HL-60 (cell line): ENCODE measurements around the gene DMBX1.

Experiments
- POLR2AphosphoS5 ChIP-seq: IDR thresholded peaks from 2 replicates; pipeline ENCODE4 v1.6.1; 2012; ENCODE audit warnings: low read depth
- SPI1 ChIP-seq: IDR thresholded peaks from 2 replicates; pipeline ENCODE4 v1.6.1; 2012; ENCODE audit warnings: low read depth, mild to moderate bottlenecking, borderline replicate concordance
- TF ChIP-seq, protein P1 (sequence below): IDR thresholded peaks from 2 replicates; pipeline ENCODE4 v1.6.1; 2012; ENCODE audit warnings: low read depth; ENCODE audit not compliant: insufficient replicate concordance
- TF ChIP-seq, protein P2 (sequence below): IDR thresholded peaks from one replicate; pipeline ENCODE4 v1.5.1; 2011; ENCODE audit warnings: low read length, control low read depth, inconsistent platforms; ENCODE audit not compliant: insufficient read depth

DNA sequence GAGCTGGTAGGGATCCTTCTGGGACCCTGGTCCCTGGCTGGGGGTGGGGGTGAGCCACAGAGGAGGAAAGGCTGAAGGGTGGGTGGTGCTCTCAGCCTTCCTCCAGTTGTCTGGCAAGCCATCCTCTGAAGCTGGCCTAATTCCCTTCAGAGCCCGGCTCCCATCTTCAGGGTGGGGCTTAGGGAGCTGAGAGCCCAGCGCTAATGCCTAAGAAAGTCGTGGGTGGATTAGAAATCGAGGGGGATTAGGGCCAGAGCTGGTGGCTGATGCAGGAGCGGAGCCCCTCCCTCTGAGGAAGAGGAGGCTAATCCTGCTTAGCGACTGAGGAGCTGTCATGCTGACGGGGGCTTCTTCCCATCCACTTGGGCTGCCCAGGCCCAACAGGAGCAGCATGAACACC lies 30.8 kb upstream of the DMBX1 start:
- TF ChIP-seq POLR2AphosphoS5: no peak
- TF ChIP-seq, protein P1, sequence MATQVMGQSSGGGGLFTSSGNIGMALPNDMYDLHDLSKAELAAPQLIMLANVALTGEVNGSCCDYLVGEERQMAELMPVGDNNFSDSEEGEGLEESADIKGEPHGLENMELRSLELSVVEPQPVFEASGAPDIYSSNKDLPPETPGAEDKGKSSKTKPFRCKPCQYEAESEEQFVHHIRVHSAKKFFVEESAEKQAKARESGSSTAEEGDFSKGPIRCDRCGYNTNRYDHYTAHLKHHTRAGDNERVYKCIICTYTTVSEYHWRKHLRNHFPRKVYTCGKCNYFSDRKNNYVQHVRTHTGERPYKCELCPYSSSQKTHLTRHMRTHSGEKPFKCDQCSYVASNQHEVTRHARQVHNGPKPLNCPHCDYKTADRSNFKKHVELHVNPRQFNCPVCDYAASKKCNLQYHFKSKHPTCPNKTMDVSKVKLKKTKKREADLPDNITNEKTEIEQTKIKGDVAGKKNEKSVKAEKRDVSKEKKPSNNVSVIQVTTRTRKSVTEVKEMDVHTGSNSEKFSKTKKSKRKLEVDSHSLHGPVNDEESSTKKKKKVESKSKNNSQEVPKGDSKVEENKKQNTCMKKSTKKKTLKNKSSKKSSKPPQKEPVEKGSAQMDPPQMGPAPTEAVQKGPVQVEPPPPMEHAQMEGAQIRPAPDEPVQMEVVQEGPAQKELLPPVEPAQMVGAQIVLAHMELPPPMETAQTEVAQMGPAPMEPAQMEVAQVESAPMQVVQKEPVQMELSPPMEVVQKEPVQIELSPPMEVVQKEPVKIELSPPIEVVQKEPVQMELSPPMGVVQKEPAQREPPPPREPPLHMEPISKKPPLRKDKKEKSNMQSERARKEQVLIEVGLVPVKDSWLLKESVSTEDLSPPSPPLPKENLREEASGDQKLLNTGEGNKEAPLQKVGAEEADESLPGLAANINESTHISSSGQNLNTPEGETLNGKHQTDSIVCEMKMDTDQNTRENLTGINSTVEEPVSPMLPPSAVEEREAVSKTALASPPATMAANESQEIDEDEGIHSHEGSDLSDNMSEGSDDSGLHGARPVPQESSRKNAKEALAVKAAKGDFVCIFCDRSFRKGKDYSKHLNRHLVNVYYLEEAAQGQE: no peak
- TF ChIP-seq, protein P2, sequence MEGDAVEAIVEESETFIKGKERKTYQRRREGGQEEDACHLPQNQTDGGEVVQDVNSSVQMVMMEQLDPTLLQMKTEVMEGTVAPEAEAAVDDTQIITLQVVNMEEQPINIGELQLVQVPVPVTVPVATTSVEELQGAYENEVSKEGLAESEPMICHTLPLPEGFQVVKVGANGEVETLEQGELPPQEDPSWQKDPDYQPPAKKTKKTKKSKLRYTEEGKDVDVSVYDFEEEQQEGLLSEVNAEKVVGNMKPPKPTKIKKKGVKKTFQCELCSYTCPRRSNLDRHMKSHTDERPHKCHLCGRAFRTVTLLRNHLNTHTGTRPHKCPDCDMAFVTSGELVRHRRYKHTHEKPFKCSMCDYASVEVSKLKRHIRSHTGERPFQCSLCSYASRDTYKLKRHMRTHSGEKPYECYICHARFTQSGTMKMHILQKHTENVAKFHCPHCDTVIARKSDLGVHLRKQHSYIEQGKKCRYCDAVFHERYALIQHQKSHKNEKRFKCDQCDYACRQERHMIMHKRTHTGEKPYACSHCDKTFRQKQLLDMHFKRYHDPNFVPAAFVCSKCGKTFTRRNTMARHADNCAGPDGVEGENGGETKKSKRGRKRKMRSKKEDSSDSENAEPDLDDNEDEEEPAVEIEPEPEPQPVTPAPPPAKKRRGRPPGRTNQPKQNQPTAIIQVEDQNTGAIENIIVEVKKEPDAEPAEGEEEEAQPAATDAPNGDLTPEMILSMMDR: no peak
- TF ChIP-seq SPI1: no peak
